GM13977 (cell line): Measurements from ENCODE around the gene GLTPD2.
A peak's percentile ranks its signal among the peaks of the same experiment; 100 is the strongest.

Source experiments
- DNase-seq: peaks from one replicate; pipeline ENCODE4 v3.0.0; 2012; ENCODE audit warnings: low spot score
- CTCF ChIP-seq: IDR thresholded peaks from 2 replicates; pipeline ENCODE4 v1.5.1; 2012; ENCODE audit warnings: mild to moderate bottlenecking, control low read depth; ENCODE audit not compliant: insufficient read depth; ENCODE audit errors: extremely low read depth, missing control alignments
- in situ Hi-C: fragments of 300-500 bp; cut with MboI; formaldehyde crosslinking; loops from one replicate; pipeline ENCODE4 v1.12.0; 2022; ENCODE audit warnings: low sequenced_read_pairs, low pct_unique_long_range_greater_than_20kb, mixed read lengths, inconsistent platforms; ENCODE audit not compliant: unreplicated experiment

The GLTPD2 gene

GRCh38 chr17:4782652-4783051 lies 6.1 kb upstream of the GLTPD2 start:
- TF ChIP-seq CTCF, result peak; percentile 9
- DNase-seq, result no peak
- in situ Hi-C loops, result no loop called here

GRCh38 chr17:4785311-4786105 lies 3.3 kb upstream of the GLTPD2 start:
- DNase-seq, result no peak
- in situ Hi-C loops, result no loop called here
- no peak for TF ChIP-seq CTCF

- DNase-seq, result no peak
- no peak for TF ChIP-seq CTCF
- in situ Hi-C loops, result no loop called here
These were observed 2.7 kb upstream of the GLTPD2 start, which contains the start of gene VMO1 for GRCh38 chr17:4786106-4786511. VMO1 (minus strand) TSS chr17:4786364; CDS start chr17:4786352, 12 bp downstream.

GRCh38 chr17:4786516-4786915 lies 2.2 kb upstream of the GLTPD2 start:
- in situ Hi-C loops, result no loop called here
- no peak for DNase-seq
- no peak for TF ChIP-seq CTCF

- in situ Hi-C loops, result no loop called here
- DNase-seq, result no peak
- TF ChIP-seq CTCF, result no peak
These were observed 481 bp upstream of the GLTPD2 start for GRCh38 chr17:4788159-4788806.

- in situ Hi-C loops, result no loop called here
- no peak for DNase-seq
- TF ChIP-seq CTCF, result no peak
These were observed 862 bp downstream of the GLTPD2 start for GRCh38 chr17:4789701-4789950.
